Ascending aorta (tissue), 2 donors: ENCODE data around the gene RFX8. TPM values are rescaled to one million over a fixed set of nuclear protein-coding genes. Genes with fewer than 3 reads are reported as not detected.

ENCODE experiments used
- DNase-seq, 2 donors: peaks; one replicate each; pipeline ENCODE4 v3.0.0-alpha.2; 2019; ENCODE audit warnings: low spot score in 2 of 2
- H3K27ac ChIP-seq, 2 donors: fragments of 200-600 bp; sonication (generic); one replicate each; pipeline ENCODE4 v1.5.1; 2016 to 2017; ENCODE audit warnings: mild to moderate bottlenecking in 1 of 2
- H3K27me3 ChIP-seq: fragments of 200-600 bp; sonication (generic); one replicate; pipeline ENCODE4 v1.5.1; 2017
- H3K36me3 ChIP-seq, 2 donors: fragments of 200-600 bp; sonication (generic); one replicate each; pipeline ENCODE4 v1.5.1; 2016
- H3K4me1 ChIP-seq, 2 donors: fragments of 200-600 bp; sonication (generic); one replicate each; pipeline ENCODE4 v1.5.1; 2016 to 2017; ENCODE audit warnings: mild to moderate bottlenecking in 1 of 2
- H3K4me3 ChIP-seq, 2 donors: fragments of 200-600 bp; sonication (generic); one replicate each; pipeline ENCODE4 v1.5.1; 2016 to 2017; ENCODE audit warnings: mild to moderate bottlenecking in 1 of 2
- H3K9me3 ChIP-seq, 2 donors: fragments of 200-600 bp; sonication (generic); one replicate each; pipeline ENCODE4 v1.5.1; 2016
- CTCF ChIP-seq, 3 experiments: fragments of 200-600 bp in 2 of 3; fragments of 450-650 bp in 1 of 3; sonication (generic) in 2 of 3; IDR thresholded peaks; one replicate each; pipeline ENCODE4 v1.5.1; 2016 to 2019; ENCODE audit warnings: antibody characterized with exemption in 3 of 3, mild to moderate bottlenecking in 1 of 3, moderate library complexity in 1 of 3
- intact Hi-C: fragments of 100-400 bp; cut with DNase I; formaldehyde crosslinking; loops from one replicate; pipeline ENCODE4 v1.15.1; 2023
- total RNA-seq: library from RNA; depleted of rRNA; stranded (reverse); fragments of >200 nt; gene quantifications from one replicate; pipeline ENCODE4 v1.1.0, GENCODE V29; 2016

Gene RFX8
- total RNA-seq, 1 donor from 2014 or later: not detected

- intact Hi-C loops: loop anchor here (1.0 kb wide), 1 partner anchor 413 kb away; no protein-coding TSS in a partner anchor
- DNase-seq: no peak
- no peaks in the 10 kb centered on the region for H3K27me3 ChIP-seq
- no peak for TF ChIP-seq CTCF (IDR thresholded peaks at IDR 0.05)
- no peak overlapping the region for H3K4me3 ChIP-seq
- no peak overlapping the region for H3K27ac ChIP-seq
- no peaks in the 10 kb centered on the region for H3K9me3 ChIP-seq
- H3K36me3 ChIP-seq: no peaks in the 10 kb centered on the region
- no peaks in the 10 kb centered on the region for H3K4me1 ChIP-seq
These were observed 56.3 kb downstream of the RFX8 start for GRCh38 chr2:101418460-101419095.

GRCh38 chr2:101416609-101417008, 58.3 kb downstream of the RFX8 start:
- intact Hi-C loops: no loop called here

GRCh38 chr2:101415884-101416283, 59.0 kb downstream of the RFX8 start:
- Histone ChIP-seq H3K9me3 (no peaks in the 10 kb centered on the region), H3K27ac (no peak overlapping the region), H3K27me3 (no peaks in the 10 kb centered on the region), H3K4me3 (no peak overlapping the region), H3K36me3 (no peaks in the 10 kb centered on the region), H3K4me1 (no peaks in the 10 kb centered on the region)
- TF ChIP-seq CTCF (IDR thresholded peaks at IDR 0.05): no peak
- DNase-seq: no peak
- intact Hi-C loops: no loop called here

More at GRCh38 chr2:101416609-101417008, 58.3 kb downstream of the RFX8 start:
- Histone ChIP-seq H3K27me3 (no peaks in the 10 kb centered on the region), H3K4me3 (no peak overlapping the region), H3K9me3 (no peaks in the 10 kb centered on the region), H3K27ac (no peak overlapping the region), H3K4me1 (no peaks in the 10 kb centered on the region), H3K36me3 (no peaks in the 10 kb centered on the region)
- no peak for TF ChIP-seq CTCF (IDR thresholded peaks at IDR 0.05)
- DNase-seq: no peak

- no peaks in the 10 kb centered on the region for H3K9me3 ChIP-seq
- intact Hi-C loops: no loop called here
- H3K27me3 ChIP-seq: no peaks in the 10 kb centered on the region
- no peaks in the 10 kb centered on the region for H3K36me3 ChIP-seq
- no peak overlapping the region for H3K27ac ChIP-seq
- no peaks in the 10 kb centered on the region for H3K4me1 ChIP-seq
- no peak for DNase-seq
- TF ChIP-seq CTCF (IDR thresholded peaks at IDR 0.05): no peak
- H3K4me3 ChIP-seq: no peak overlapping the region
These were observed 59.7 kb downstream of the RFX8 start for GRCh38 chr2:101415220-101415619.

GRCh38 chr2:101412092-101412694, 62.7 kb downstream of the RFX8 start:
- H3K4me1 ChIP-seq: no peaks in the 10 kb centered on the region
- no peak overlapping the region for H3K27ac ChIP-seq
- TF ChIP-seq CTCF (IDR thresholded peaks at IDR 0.05): no peak
- no peak for DNase-seq
- intact Hi-C loops: no loop called here
- no peaks in the 10 kb centered on the region for H3K27me3 ChIP-seq
- H3K9me3 ChIP-seq: no peaks in the 10 kb centered on the region
- H3K36me3 ChIP-seq: no peaks in the 10 kb centered on the region
- H3K4me3 ChIP-seq: no peak overlapping the region
